ENCODE results near the gene EYS.

EYS gene

GRCh38 chr6:64310214-64310613, 1396.8 kb downstream of the EYS start:
- Histone ChIP-seq H3K36me3 (ENCODE audit: control insufficient read depth, insufficient read depth, low read length, severe bottlenecking) (no peaks in the 10 kb centered on the region), H3K4me1 (ENCODE audit: control insufficient read depth, insufficient read depth, low read length) (no peaks in the 10 kb centered on the region), H3K4me3 (ENCODE audit: low read length) (no peak overlapping the region), H3K9ac (ENCODE audit: low read length) (no peak overlapping the region), H3K27me3 (replicated peaks; ENCODE audit: control insufficient read depth, insufficient read depth, low read length) (no peaks in the 10 kb centered on the region), H3K9me3 (ENCODE audit: control insufficient read depth, low read length) (peaks cover under 1% of the 10 kb centered on the region)
- no peak for DNase-seq (ENCODE audit: low read depth)

GRCh38 chr6:64301307-64302236, 1405.5 kb downstream of the EYS start:
- H3K27me3 ChIP-seq (replicated peaks; ENCODE audit: control insufficient read depth, insufficient read depth, low read length) = no peaks in the 10 kb centered on the region
- no peak overlapping the region for H3K4me3 ChIP-seq (ENCODE audit: low read length)
- DNase-seq (ENCODE audit: low read depth) = no peak
- no peaks in the 10 kb centered on the region for H3K36me3 ChIP-seq (ENCODE audit: control insufficient read depth, insufficient read depth, low read length, severe bottlenecking)
- peaks cover 7% of the 10 kb centered on the region for H3K9me3 ChIP-seq (ENCODE audit: control insufficient read depth, low read length)
- H3K4me1 ChIP-seq (ENCODE audit: control insufficient read depth, insufficient read depth, low read length) = no peaks in the 10 kb centered on the region
- H3K9ac ChIP-seq (ENCODE audit: low read length) = no peak overlapping the region

- no peak overlapping the region for H3K4me3 ChIP-seq (ENCODE audit: low read length)
- H3K4me1 ChIP-seq (ENCODE audit: control insufficient read depth, insufficient read depth, low read length) = peaks cover 2% of the 10 kb centered on the region
- H3K9me3 ChIP-seq (ENCODE audit: control insufficient read depth, low read length) = no peaks in the 10 kb centered on the region
- H3K36me3 ChIP-seq (ENCODE audit: control insufficient read depth, insufficient read depth, low read length, severe bottlenecking) = no peaks in the 10 kb centered on the region
- H3K9ac ChIP-seq (ENCODE audit: low read length) = no peak overlapping the region
- no peak for DNase-seq (ENCODE audit: low read depth)
- no peaks in the 10 kb centered on the region for H3K27me3 ChIP-seq (replicated peaks; ENCODE audit: control insufficient read depth, insufficient read depth, low read length)
These were observed 1407.8 kb downstream of the EYS start for GRCh38 chr6:64299176-64299575.

- Histone ChIP-seq H3K9me3 (ENCODE audit: control insufficient read depth, low read length) (no peaks in the 10 kb centered on the region), H3K9ac (ENCODE audit: low read length) (no peak overlapping the region), H3K4me1 (ENCODE audit: control insufficient read depth, insufficient read depth, low read length) (peaks cover 18% of the 10 kb centered on the region), H3K4me3 (ENCODE audit: low read length) (no peak overlapping the region), H3K27me3 (replicated peaks; ENCODE audit: control insufficient read depth, insufficient read depth, low read length) (no peaks in the 10 kb centered on the region), H3K36me3 (ENCODE audit: control insufficient read depth, insufficient read depth, low read length, severe bottlenecking) (no peaks in the 10 kb centered on the region)
- no peak for DNase-seq (ENCODE audit: low read depth)
These were observed 1413.0 kb downstream of the EYS start for GRCh38 chr6:64294034-64294433.

GRCh38 chr6:64293298-64293697, 1413.7 kb downstream of the EYS start:
- DNase-seq (ENCODE audit: low read depth) = no peak
- Histone ChIP-seq H3K36me3 (ENCODE audit: control insufficient read depth, insufficient read depth, low read length, severe bottlenecking) (no peaks in the 10 kb centered on the region), H3K9ac (ENCODE audit: low read length) (no peak overlapping the region), H3K9me3 (ENCODE audit: control insufficient read depth, low read length) (no peaks in the 10 kb centered on the region), H3K27me3 (replicated peaks; ENCODE audit: control insufficient read depth, insufficient read depth, low read length) (no peaks in the 10 kb centered on the region), H3K4me1 (ENCODE audit: control insufficient read depth, insufficient read depth, low read length) (peaks cover 20% of the 10 kb centered on the region), H3K4me3 (ENCODE audit: low read length) (no peak overlapping the region)

- no peak for DNase-seq (ENCODE audit: low read depth)
- peaks cover 20% of the 10 kb centered on the region for H3K4me1 ChIP-seq (ENCODE audit: control insufficient read depth, insufficient read depth, low read length)
- H3K27me3 ChIP-seq (replicated peaks; ENCODE audit: control insufficient read depth, insufficient read depth, low read length) = no peaks in the 10 kb centered on the region
- H3K36me3 ChIP-seq (ENCODE audit: control insufficient read depth, insufficient read depth, low read length, severe bottlenecking) = no peaks in the 10 kb centered on the region
- no peaks in the 10 kb centered on the region for H3K9me3 ChIP-seq (ENCODE audit: control insufficient read depth, low read length)
- no peak overlapping the region for H3K4me3 ChIP-seq (ENCODE audit: low read length)
- H3K9ac ChIP-seq (ENCODE audit: low read length) = no peak overlapping the region
These were observed 1416.2 kb downstream of the EYS start for GRCh38 chr6:64290867-64291266.

- Histone ChIP-seq H3K9me3 (ENCODE audit: control insufficient read depth, low read length) (no peaks in the 10 kb centered on the region), H3K4me1 (ENCODE audit: control insufficient read depth, insufficient read depth, low read length) (peaks cover 20% of the 10 kb centered on the region), H3K27me3 (replicated peaks; ENCODE audit: control insufficient read depth, insufficient read depth, low read length) (no peaks in the 10 kb centered on the region), H3K9ac (ENCODE audit: low read length) (no peak overlapping the region), H3K4me3 (ENCODE audit: low read length) (no peak overlapping the region), H3K36me3 (ENCODE audit: control insufficient read depth, insufficient read depth, low read length, severe bottlenecking) (no peaks in the 10 kb centered on the region)
- no peak for DNase-seq (ENCODE audit: low read depth)
These were observed 1417.1 kb downstream of the EYS start for GRCh38 chr6:64289931-64290330.

- no peak overlapping the region for H3K9ac ChIP-seq (ENCODE audit: low read length)
- no peaks in the 10 kb centered on the region for H3K9me3 ChIP-seq (ENCODE audit: control insufficient read depth, low read length)
- no peaks in the 10 kb centered on the region for H3K36me3 ChIP-seq (ENCODE audit: control insufficient read depth, insufficient read depth, low read length, severe bottlenecking)
- H3K27me3 ChIP-seq (replicated peaks; ENCODE audit: control insufficient read depth, insufficient read depth, low read length) = no peaks in the 10 kb centered on the region
- no peak overlapping the region for H3K4me3 ChIP-seq (ENCODE audit: low read length)
- H3K4me1 ChIP-seq (ENCODE audit: control insufficient read depth, insufficient read depth, low read length) = peaks cover 10% of the 10 kb centered on the region
- no peak for DNase-seq (ENCODE audit: low read depth)
These were observed 1418.7 kb downstream of the EYS start for GRCh38 chr6:64288351-64288750.

GRCh38 chr6:64281167-64281566, 1425.9 kb downstream of the EYS start:
- no peak for DNase-seq (ENCODE audit: low read depth)
- no peaks in the 10 kb centered on the region for H3K9me3 ChIP-seq (ENCODE audit: control insufficient read depth, low read length)
- no peak overlapping the region for H3K4me3 ChIP-seq (ENCODE audit: low read length)
- H3K36me3 ChIP-seq (ENCODE audit: control insufficient read depth, insufficient read depth, low read length, severe bottlenecking) = no peaks in the 10 kb centered on the region
- H3K9ac ChIP-seq (ENCODE audit: low read length) = no peak overlapping the region
- H3K27me3 ChIP-seq (replicated peaks; ENCODE audit: control insufficient read depth, insufficient read depth, low read length) = no peaks in the 10 kb centered on the region
- H3K4me1 ChIP-seq (ENCODE audit: control insufficient read depth, insufficient read depth, low read length) = peaks cover 10% of the 10 kb centered on the region

GRCh38 chr6:64280569-64280968, 1426.5 kb downstream of the EYS start:
- Histone ChIP-seq H3K27me3 (replicated peaks; ENCODE audit: control insufficient read depth, insufficient read depth, low read length) (no peaks in the 10 kb centered on the region), H3K4me1 (ENCODE audit: control insufficient read depth, insufficient read depth, low read length) (peaks cover 10% of the 10 kb centered on the region), H3K9me3 (ENCODE audit: control insufficient read depth, low read length) (no peaks in the 10 kb centered on the region), H3K9ac (ENCODE audit: low read length) (no peak overlapping the region), H3K36me3 (ENCODE audit: control insufficient read depth, insufficient read depth, low read length, severe bottlenecking) (no peaks in the 10 kb centered on the region), H3K4me3 (ENCODE audit: low read length) (no peak overlapping the region)
- DNase-seq (ENCODE audit: low read depth) = peak; percentile 14

GRCh38 chr6:64270083-64270482, 1436.9 kb downstream of the EYS start:
- Histone ChIP-seq H3K9me3 (ENCODE audit: control insufficient read depth, low read length) (no peaks in the 10 kb centered on the region), H3K36me3 (ENCODE audit: control insufficient read depth, insufficient read depth, low read length, severe bottlenecking) (no peaks in the 10 kb centered on the region), H3K4me3 (ENCODE audit: low read length) (no peak overlapping the region), H3K27me3 (replicated peaks; ENCODE audit: control insufficient read depth, insufficient read depth, low read length) (no peaks in the 10 kb centered on the region), H3K4me1 (ENCODE audit: control insufficient read depth, insufficient read depth, low read length) (peaks cover 6% of the 10 kb centered on the region), H3K9ac (ENCODE audit: low read length) (no peak overlapping the region)
- no peak for DNase-seq (ENCODE audit: low read depth)
